BLaER1 treated with 17β-estradiol and CSF1 and Interleukin-3, amounts not matched to agents 10 nM and 100 nM (cell line): ENCODE measurements around the gene VGLL4.

ENCODE experiments used
- H3K27ac ChIP-seq, 11 experiments: shearing (Covaris generic); formaldehyde crosslinking; 2 replicates each; pipeline ENCODE4 v1.8.1; 2022
- H3K27me3 ChIP-seq, 11 experiments: shearing (Covaris generic); formaldehyde crosslinking; 2 replicates each; pipeline ENCODE4 v1.8.1; 2022
- H3K36me3 ChIP-seq, 11 experiments: shearing (Covaris generic); formaldehyde crosslinking; 2 replicates each; pipeline ENCODE4 v1.8.1; 2022
- H3K4me1 ChIP-seq, 10 experiments: shearing (Covaris generic); formaldehyde crosslinking; 2 replicates each; pipeline ENCODE4 v1.8.1; 2022
- H3K4me2 ChIP-seq, 11 experiments: shearing (Covaris generic); formaldehyde crosslinking; 2 replicates each; pipeline ENCODE4 v1.8.1; 2022
- H3K4me3 ChIP-seq, 10 experiments: shearing (Covaris generic); formaldehyde crosslinking; 2 replicates each; pipeline ENCODE4 v1.8.1; 2022
- H3K9ac ChIP-seq, 11 experiments: shearing (Covaris generic); formaldehyde crosslinking; 2 replicates each; pipeline ENCODE4 v1.8.1; 2022
- H3K9me3 ChIP-seq, 11 experiments: shearing (Covaris generic); formaldehyde crosslinking; replicated peaks in 1 of 11; 2 replicates each; pipeline ENCODE4 v1.8.1; 2022
- H4K20me1 ChIP-seq, 11 experiments: shearing (Covaris generic); formaldehyde crosslinking; 2 replicates each; pipeline ENCODE4 v1.8.1; 2022
- Cebpa-rat ChIP-seq, 11 experiments: shearing (Covaris generic); IDR thresholded peaks; 2 replicates each; pipeline ENCODE4 v1.8.1; 2022

Gene VGLL4

DNA sequence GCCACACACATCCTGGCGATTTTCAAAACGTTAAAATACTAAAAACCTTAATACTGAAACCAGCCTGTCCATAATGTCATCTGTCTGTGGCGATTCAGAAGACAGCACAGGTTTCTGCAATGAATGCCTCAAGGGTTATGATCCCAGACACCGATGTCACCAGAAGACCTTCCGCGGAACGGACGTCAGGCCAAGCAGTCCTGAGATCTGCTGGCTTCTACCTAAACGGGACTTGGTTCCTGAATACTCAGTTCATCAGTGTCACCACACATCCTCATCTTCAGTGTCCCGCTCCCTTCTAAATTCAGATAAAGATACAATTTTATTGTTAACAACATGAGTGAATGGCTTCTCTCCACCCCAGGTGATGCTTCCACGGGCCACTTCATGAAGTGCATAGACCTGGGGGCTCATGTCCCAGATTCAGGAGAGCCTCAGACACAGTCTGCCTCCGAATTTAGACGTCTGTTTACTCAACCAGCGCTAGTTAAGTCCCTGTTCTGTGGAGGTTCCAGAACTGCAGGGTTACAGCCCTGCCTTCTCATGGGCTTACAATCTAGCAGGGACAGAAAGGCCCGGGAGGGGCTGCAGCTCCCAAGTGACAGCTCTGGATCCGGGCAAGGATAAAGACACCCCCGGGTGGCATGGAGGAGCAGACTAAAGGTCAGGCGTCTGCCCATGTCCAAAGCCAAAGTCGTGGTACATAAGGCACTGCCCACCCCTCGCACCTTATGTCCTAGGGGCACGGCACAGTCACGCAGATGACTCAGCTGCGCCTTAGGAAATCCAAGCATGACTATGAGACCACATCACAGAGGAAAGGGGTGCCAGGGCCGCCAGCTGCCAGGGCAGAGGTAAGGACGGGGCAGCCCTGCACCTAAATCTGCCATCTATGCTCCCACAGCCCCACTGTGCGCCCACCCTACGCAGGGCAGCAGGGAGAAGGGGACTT, 75.9 kb downstream of the VGLL4 start:
- H3K9me3 ChIP-seq = no peaks in the 10 kb centered on the region
- peak overlapping the region in 2 of 11 experiments; percentile 30 to 33; a peak in 3 of 22 replicates for H3K4me2 ChIP-seq
- H3K9ac ChIP-seq = peak overlapping the region in 5 of 11 experiments; percentile 6 to 35 (median 19); a peak in 2 of 22 replicates
- H4K20me1 ChIP-seq = peaks cover 100% of the 10 kb centered on the region in 11 experiments
- H3K4me3 ChIP-seq = no peak overlapping the region
- no peaks in the 10 kb centered on the region for H3K27me3 ChIP-seq
- peaks cover 16 to 57% (median 37%) of the 10 kb centered on the region in 10 experiments for H3K4me1 ChIP-seq
- peak overlapping the region in 9 of 11 experiments; percentile 9 to 48 (median 28); a peak in 9 of 22 replicates for H3K27ac ChIP-seq
- H3K36me3 ChIP-seq = peaks cover 78 to 100% (median 99%) of the 10 kb centered on the region in 11 experiments
- no peak for TF ChIP-seq Cebpa-rat (IDR thresholded peaks at IDR 0.05)

DNA sequence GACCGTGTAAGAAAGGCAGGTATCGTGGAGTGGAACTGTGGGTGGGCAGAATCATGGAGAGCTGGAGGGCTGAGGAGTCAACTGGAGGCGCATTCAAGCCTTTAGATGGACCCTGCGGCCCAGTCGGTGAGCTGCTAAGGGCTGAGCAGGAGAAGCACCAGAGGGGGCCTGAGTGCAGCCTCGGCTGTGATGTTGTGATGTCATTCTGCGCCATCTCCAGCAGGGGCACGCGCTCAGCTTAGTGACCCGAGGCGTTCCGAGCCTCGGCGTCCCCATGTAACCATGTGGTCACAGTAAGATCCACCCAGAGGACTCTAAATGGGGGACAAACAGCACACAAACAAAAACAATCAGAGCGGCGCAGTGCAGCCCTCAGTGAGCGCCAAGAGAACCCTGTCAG, 76.8 kb downstream of the VGLL4 start:
- Histone ChIP-seq H3K9me3 (no peaks in the 10 kb centered on the region), H3K4me2 (no peak overlapping the region), H3K4me3 (no peak overlapping the region), H3K27me3 (no peaks in the 10 kb centered on the region), H3K9ac (no peak overlapping the region), H3K36me3 (peaks cover 80 to 100% (median 99%) of the 10 kb centered on the region in 11 experiments), H4K20me1 (peaks cover 100% of the 10 kb centered on the region in 11 experiments), H3K4me1 (peaks cover 24 to 64% (median 40%) of the 10 kb centered on the region in 10 experiments), H3K27ac (no peak overlapping the region)
- no peak for TF ChIP-seq Cebpa-rat (IDR thresholded peaks at IDR 0.05)

DNA sequence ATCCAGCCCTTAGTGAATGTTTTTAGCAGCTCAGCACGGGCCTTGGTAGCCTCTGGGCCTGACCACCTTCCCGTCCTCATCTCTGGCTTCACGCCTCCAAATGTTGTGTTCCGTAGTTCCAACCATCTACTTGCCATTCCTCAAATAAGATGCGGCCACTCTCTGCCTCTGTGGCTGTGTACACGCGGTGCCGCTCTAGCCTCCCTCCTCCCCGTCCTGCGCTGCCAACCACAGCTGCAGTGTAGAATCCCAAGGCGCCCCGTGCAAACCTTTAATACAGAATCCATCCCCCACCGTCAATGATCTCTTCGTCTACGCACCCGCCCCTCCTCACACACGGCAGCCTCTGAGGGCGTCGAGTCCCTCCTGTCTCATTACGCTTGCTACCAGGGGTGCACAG, 77.2 kb downstream of the VGLL4 start:
- no peak overlapping the region for H3K27ac ChIP-seq
- H3K9ac ChIP-seq = no peak overlapping the region
- peaks cover 29 to 64% (median 40%) of the 10 kb centered on the region in 10 experiments for H3K4me1 ChIP-seq
- H4K20me1 ChIP-seq = peaks cover 100% of the 10 kb centered on the region in 11 experiments
- H3K9me3 ChIP-seq = no peaks in the 10 kb centered on the region
- no peak overlapping the region for H3K4me2 ChIP-seq
- H3K36me3 ChIP-seq = peaks cover 83 to 100% (median 99%) of the 10 kb centered on the region in 11 experiments
- no peak overlapping the region for H3K4me3 ChIP-seq
- no peak for TF ChIP-seq Cebpa-rat (IDR thresholded peaks at IDR 0.05)
- no peaks in the 10 kb centered on the region for H3K27me3 ChIP-seq

DNA sequence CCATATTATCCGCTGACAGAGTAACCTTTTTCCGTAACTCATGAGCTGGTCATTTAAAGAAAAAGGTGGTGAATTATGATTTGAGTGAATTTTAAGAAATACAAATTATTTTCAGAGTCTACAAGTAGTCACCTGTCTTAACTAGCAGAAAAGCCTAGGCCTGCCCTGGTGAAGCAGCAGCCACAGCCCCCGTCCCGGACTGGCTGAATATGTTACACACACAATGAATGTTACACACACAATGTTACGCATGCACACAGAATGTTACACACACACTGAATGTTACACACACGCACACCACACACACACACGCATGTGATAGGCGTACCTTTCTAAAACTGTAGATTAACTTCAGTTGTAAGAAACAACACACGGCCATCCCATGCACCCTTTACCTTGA, 77.8 kb downstream of the VGLL4 start:
- no peak overlapping the region for H3K4me2 ChIP-seq

DNA sequence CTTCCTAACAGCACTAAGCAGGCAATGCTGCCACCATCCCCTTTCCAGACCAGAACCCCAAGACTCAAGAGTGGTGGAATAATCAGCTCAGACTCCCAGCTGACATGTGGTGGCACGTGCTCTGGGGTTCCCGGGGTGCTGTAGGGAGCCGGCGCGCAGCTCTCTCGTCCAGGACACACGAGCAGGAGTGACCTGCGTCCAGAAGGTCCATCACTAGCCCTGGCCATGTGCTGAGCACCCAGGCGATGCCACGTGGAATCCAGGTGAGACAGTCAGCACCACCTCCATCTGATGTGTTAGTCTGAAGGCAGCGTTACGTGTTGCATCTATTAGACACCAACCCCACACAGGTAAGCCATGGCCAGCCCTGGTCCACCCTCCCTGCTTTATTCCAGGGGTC, 78.2 kb downstream of the VGLL4 start:
- Histone ChIP-seq H4K20me1 (peaks cover 100% of the 10 kb centered on the region in 11 experiments), H3K4me1 (peaks cover 24 to 64% (median 41%) of the 10 kb centered on the region in 10 experiments), H3K36me3 (peaks cover 88 to 100% (median 99%) of the 10 kb centered on the region in 11 experiments), H3K27ac (no peak overlapping the region; a peak in 1 of 22 replicates), H3K4me3 (no peak overlapping the region), H3K9ac (0 out of 22 replicates have a peak overlapping the region, but pooled peaks of 1 of the 11 experiments have one; percentile 9), H3K9me3 (no peaks in the 10 kb centered on the region), H3K4me2 (no peak overlapping the region), H3K27me3 (no peaks in the 10 kb centered on the region)
- no peak for TF ChIP-seq Cebpa-rat (IDR thresholded peaks at IDR 0.05)

More for the DNA sequence above, 77.8 kb downstream of the VGLL4 start:
- Histone ChIP-seq H4K20me1 (peaks cover 100% of the 10 kb centered on the region in 11 experiments), H3K36me3 (peaks cover 88 to 100% (median 99%) of the 10 kb centered on the region in 11 experiments), H3K4me3 (no peak overlapping the region), H3K4me1 (peaks cover 29 to 64% (median 40%) of the 10 kb centered on the region in 10 experiments), H3K9me3 (no peaks in the 10 kb centered on the region), H3K27me3 (no peaks in the 10 kb centered on the region), H3K27ac (no peak overlapping the region), H3K9ac (no peak overlapping the region)
- TF ChIP-seq Cebpa-rat (IDR thresholded peaks at IDR 0.05) = no peak

DNA sequence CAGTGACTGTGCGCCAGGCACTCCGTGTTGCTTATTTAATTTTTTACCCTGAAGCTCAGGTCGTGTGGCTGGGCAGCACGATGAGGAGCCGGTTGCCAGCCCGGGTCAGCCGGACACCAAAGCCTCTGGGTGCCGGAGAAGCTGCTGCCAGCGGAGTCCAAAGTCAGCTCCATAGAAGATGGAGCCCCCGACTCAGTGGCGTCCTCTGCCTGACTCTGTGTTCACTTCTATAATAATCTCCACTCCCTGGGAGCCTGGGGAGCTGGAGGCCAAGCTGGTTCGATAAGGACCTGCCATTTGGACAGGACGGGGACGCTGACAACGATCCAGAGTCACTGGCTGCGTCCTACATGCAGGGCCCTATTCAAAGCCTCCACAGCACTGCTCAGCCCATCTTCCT, 78.6 kb downstream of the VGLL4 start:
- H3K4me2 ChIP-seq = no peak overlapping the region
- peak overlapping the region in 1 of 11 experiments; percentile 9; a peak in 1 of 22 replicates for H3K9ac ChIP-seq
- no peaks in the 10 kb centered on the region for H3K9me3 ChIP-seq
- H3K36me3 ChIP-seq = peaks cover 88 to 100% (median 100%) of the 10 kb centered on the region in 11 experiments
- no peak overlapping the region; a peak in 1 of 22 replicates for H3K27ac ChIP-seq
- peaks cover 100% of the 10 kb centered on the region in 11 experiments for H4K20me1 ChIP-seq
- H3K27me3 ChIP-seq = no peaks in the 10 kb centered on the region
- TF ChIP-seq Cebpa-rat (IDR thresholded peaks at IDR 0.05) = no peak
- no peak overlapping the region for H3K4me3 ChIP-seq
- H3K4me1 ChIP-seq = peaks cover 20 to 64% (median 44%) of the 10 kb centered on the region in 10 experiments; a peak in 19 of 20 replicates

DNA sequence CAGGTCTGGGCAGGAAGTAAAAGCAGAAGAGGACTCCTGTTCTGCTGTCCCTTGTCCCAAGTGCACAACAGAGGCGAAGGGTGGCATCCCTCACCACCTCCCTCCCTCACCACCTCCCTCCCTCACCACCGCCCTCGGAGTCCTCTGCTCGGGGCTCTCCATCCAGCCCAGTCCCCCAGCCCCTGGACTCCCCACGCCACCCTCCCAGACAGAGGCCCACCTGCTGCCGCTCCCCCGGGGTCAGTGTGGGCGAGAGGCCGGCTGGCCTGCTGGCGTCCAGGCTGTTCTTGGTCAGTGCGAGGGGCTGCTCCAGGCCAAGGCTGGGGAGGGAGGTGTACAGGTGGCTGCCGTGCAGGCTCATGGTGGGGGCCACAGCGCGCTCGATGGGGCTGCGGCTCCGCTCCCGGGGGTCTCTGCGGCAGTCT, 79.1 kb downstream of the VGLL4 start:
- TF ChIP-seq Cebpa-rat (IDR thresholded peaks at IDR 0.05) = no peak
- H3K27ac ChIP-seq = no peak overlapping the region; a peak in 1 of 22 replicates

DNA sequence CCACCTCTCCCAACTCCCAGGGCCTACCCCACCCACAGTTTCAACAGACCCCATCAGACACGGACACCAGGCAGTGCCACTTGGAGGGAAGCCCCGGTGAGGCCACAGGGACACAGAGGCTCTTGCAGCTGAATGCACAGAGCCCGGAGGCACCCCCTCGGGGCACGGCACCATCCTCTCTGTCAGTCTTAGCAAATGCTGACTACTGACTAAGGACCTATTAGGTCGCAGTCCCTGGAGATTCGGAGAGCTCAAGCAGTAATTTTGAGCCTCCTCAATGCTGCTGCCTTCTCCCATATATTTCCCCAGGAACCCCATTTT, 79.9 kb downstream of the VGLL4 start:
- TF ChIP-seq Cebpa-rat (IDR thresholded peaks at IDR 0.05) = no peak
- Histone ChIP-seq H4K20me1 (peaks cover 100% of the 10 kb centered on the region in 11 experiments), H3K27ac (no peak overlapping the region), H3K9ac (no peak overlapping the region), H3K4me1 (peaks cover 15 to 66% (median 54%) of the 10 kb centered on the region in 10 experiments; a peak in 19 of 20 replicates), H3K36me3 (peaks cover 94 to 100% (median 100%) of the 10 kb centered on the region in 11 experiments), H3K4me3 (no peak overlapping the region), H3K9me3 (no peaks in the 10 kb centered on the region), H3K4me2 (no peak overlapping the region), H3K27me3 (no peaks in the 10 kb centered on the region)

More for the DNA sequence above, 79.1 kb downstream of the VGLL4 start:
- no peak overlapping the region for H3K9ac ChIP-seq
- H3K4me3 ChIP-seq = no peak overlapping the region
- H3K36me3 ChIP-seq = peaks cover 88 to 100% (median 100%) of the 10 kb centered on the region in 11 experiments
- peaks cover 100% of the 10 kb centered on the region in 11 experiments for H4K20me1 ChIP-seq
- peaks cover 17 to 64% (median 48%) of the 10 kb centered on the region in 10 experiments; a peak in 19 of 20 replicates for H3K4me1 ChIP-seq
- H3K4me2 ChIP-seq = no peak overlapping the region
- H3K27me3 ChIP-seq = no peaks in the 10 kb centered on the region
- no peaks in the 10 kb centered on the region for H3K9me3 ChIP-seq
